ENCODE measurements around the gene HNF1A. TPM values are rescaled to one million over a fixed set of nuclear protein-coding genes. Genes with fewer than 3 reads are reported as not detected.

HNF1A gene
- total RNA-seq, 2 experiments from 2014 or later, result not detected

DNA sequence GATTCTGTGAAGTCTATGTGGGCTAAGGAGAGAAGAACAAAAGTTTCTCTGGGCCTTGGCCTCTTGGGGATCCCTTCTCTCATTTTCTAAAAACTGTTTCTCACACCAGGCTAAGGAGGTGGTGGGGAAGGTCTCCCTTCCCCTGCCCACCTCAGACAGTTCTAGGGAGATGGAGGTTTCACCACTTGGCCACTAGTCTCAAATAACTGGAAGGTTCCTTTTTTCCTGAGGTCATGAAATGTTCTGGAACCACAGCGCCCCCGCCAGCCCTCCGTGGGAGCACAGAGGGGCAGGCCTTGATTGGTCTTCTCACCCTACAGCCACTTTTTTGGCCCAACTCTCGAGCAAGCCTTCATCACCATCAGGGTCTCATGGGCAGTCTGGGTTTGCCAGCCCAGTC is 25.3 kb downstream of the HNF1A start:
- Mint-ChIP-seq H3K36me3 (ENCODE audit: low read depth) (peaks cover 28% of the 10 kb centered on the region), H3K27ac (no peak overlapping the region), H3K27me3 (ENCODE audit: low read depth) (no peaks in the 10 kb centered on the region), H3K9me3 (ENCODE audit: insufficient read depth) (no peaks in the 10 kb centered on the region), H3K4me3 (no peak overlapping the region), H3K4me1 (ENCODE audit: low read depth) (peaks cover 12% of the 10 kb centered on the region)
- ATAC-seq (no peak), DNase-seq (no peak)
- ChIA-PET CTCF (interaction anchor here (4.7 kb wide), 1 partner anchor 56 kb away, joined by 54 read pairs; no protein-coding TSS in a partner anchor), POLR2A (interaction anchor here (0.6 kb wide), 1 partner anchor 10 kb away, joined by 3 read pairs; no protein-coding TSS in a partner anchor)

DNA sequence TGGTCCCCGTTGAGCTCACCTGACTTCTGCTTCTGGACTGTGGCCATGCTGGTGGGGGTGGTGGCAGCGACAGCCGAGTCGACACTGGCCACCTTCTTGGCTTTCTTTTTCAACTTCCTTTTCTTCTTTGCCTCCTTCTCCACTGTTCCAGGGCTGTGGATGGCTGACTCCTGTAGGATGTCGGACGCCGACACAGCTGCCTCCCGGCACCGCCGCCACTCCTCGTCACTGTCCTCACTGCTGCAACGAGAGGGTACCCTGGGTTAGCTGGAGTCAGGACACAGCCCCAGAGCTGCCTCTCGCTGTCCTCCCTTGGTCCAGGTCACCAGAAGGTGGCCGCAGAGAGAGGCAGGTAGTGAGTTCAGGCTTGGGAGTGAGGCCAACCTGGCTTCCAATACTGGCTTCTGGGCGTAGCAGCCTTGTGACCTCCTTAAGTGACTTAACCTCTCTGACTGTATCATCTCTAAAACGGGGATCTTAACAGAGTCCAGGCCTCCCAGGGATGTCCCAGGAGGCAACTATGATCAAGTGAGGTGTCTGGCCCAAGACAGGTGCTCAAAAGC is 26.0 kb downstream of the HNF1A start:
- Mint-ChIP-seq H3K36me3 (ENCODE audit: low read depth) (peaks cover 31% of the 10 kb centered on the region), H3K27me3 (ENCODE audit: low read depth) (no peaks in the 10 kb centered on the region), H3K4me3 (no peak overlapping the region), H3K27ac (no peak overlapping the region), H3K9me3 (ENCODE audit: insufficient read depth) (no peaks in the 10 kb centered on the region), H3K4me1 (ENCODE audit: low read depth) (peaks cover 12% of the 10 kb centered on the region)
- no peak for ATAC-seq
- ChIA-PET POLR2A (no interaction called here), CTCF (interaction anchor here (0.7 to 4.7 kb wide), 6 partner anchors 55 to 423 kb away, joined by 3 to 54 read pairs (median 3); partner anchors contain the start of gene POP5)
- DNase-seq, result no peak

- ATAC-seq, result peak; percentile 62
- Mint-ChIP-seq H3K9me3 (ENCODE audit: insufficient read depth) (no peaks in the 10 kb centered on the region), H3K27ac (peak overlapping the region; percentile 46), H3K4me1 (ENCODE audit: low read depth) (peaks cover 12% of the 10 kb centered on the region), H3K4me3 (no peak overlapping the region), H3K27me3 (ENCODE audit: low read depth) (no peaks in the 10 kb centered on the region), H3K36me3 (ENCODE audit: low read depth) (peaks cover 37% of the 10 kb centered on the region)
- ChIA-PET POLR2A (no interaction called here), CTCF (interaction anchor here (0.7 to 4.7 kb wide), 28 partner anchors 9 to 424 kb away, joined by 3 to 54 read pairs (median 4); partner anchors contain the start of genes OASL and POP5)
- peak; percentile 67 for DNase-seq
These were observed 27.0 kb downstream of the HNF1A start for GRCh38 chr12:121005346-121005815.

DNA sequence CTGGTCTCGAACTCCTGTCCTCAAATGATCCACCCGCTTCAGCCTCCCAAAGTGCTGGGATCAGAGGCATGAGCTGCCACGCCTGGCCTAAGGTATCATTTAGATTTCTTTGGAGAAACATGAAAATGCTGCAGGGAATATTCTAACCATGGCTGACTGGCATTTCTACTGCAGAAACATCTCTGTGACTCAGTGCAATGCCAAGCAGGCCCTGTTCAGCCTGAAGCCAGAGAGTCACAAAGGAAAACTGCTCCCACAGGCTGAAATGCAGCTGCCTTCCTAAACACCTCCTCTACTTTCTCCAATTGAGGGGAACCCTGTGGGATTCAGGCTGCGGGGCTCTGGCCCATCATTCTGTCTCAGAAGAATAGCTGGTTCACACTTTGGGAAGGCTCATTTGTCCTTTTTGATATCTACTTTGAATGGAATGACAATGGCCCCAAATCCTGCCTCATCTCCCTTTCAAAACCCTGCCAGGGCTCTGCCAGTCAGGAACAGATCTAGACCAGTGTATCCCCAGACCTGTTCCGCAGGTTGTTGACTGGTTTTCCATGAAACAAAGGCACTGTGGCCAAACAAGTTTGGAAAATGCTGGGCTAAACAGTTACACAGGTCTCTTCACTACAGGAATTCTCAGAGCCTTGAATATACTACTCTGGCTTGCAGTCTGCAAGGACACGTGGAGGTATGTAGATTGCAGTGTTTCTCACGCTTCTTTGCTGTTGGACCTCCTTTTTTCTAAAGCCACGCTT is 30.2 kb downstream of the HNF1A start:
- POLR2A ChIA-PET, result no interaction called here
- Mint-ChIP-seq H3K9me3 (ENCODE audit: insufficient read depth) (no peaks in the 10 kb centered on the region), H3K4me1 (ENCODE audit: low read depth) (peaks cover 5% of the 10 kb centered on the region), H3K4me3 (no peak overlapping the region), H3K36me3 (ENCODE audit: low read depth) (peaks cover 44% of the 10 kb centered on the region), H3K27me3 (ENCODE audit: low read depth) (no peaks in the 10 kb centered on the region), H3K27ac (no peak overlapping the region)
- DNase-seq (no peak), ATAC-seq (no peak)
- CTCF ChIA-PET, result interaction anchor here (1.0 to 1.3 kb wide), 2 partner anchors 37 to 52 kb away, joined by 3 read pairs; no protein-coding TSS in a partner anchor

DNA sequence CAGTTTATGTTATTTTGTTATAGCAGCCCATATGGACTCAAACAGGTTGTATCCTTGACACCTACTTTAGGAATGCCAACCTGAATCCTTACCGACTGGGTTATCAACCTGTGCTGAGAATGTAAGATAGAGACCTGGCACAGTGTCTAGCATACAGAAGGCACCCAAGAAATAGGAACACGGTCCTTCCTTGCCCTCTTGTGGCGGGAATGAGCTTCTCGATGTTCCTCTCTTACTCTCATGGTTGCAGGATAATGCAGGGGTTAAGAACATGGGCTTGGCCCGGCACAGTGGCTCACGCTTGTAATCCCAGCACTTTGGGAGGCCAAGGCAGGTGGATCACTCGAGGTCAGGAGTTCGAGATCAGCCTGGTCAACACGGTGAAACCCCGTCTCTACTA is 31.4 kb downstream of the HNF1A start:
- ChIA-PET POLR2A (no interaction called here), CTCF (interaction anchor here (1.2 to 1.3 kb wide), 2 partner anchors 38 to 50 kb away, joined by 3 to 5 read pairs; no protein-coding TSS in a partner anchor)
- Mint-ChIP-seq H3K27ac (no peak overlapping the region), H3K36me3 (ENCODE audit: low read depth) (peaks cover 39% of the 10 kb centered on the region), H3K9me3 (ENCODE audit: insufficient read depth) (no peaks in the 10 kb centered on the region), H3K4me3 (no peak overlapping the region), H3K27me3 (ENCODE audit: low read depth) (no peaks in the 10 kb centered on the region), H3K4me1 (ENCODE audit: low read depth) (peaks cover 10% of the 10 kb centered on the region)
- no peak for ATAC-seq
- no peak for DNase-seq

- ChIA-PET POLR2A (interaction anchor here (1.1 kb wide), 1 partner anchor 49 kb away, joined by 4 read pairs; no protein-coding TSS in a partner anchor), CTCF (interaction anchor here (0.5 to 2.5 kb wide), 3 partner anchors 9 to 407 kb away, joined by 3 to 9 read pairs (median 4); no protein-coding TSS in a partner anchor)
- no peak overlapping the region for H3K4me3 Mint-ChIP-seq
- no peaks in the 10 kb centered on the region for H3K9me3 Mint-ChIP-seq (ENCODE audit: insufficient read depth)
- no peaks in the 10 kb centered on the region for H3K27me3 Mint-ChIP-seq (ENCODE audit: low read depth)
- ATAC-seq (no peak), DNase-seq (no peak)
- H3K27ac Mint-ChIP-seq, result no peak overlapping the region
- peaks cover 15% of the 10 kb centered on the region for H3K4me1 Mint-ChIP-seq (ENCODE audit: low read depth)
- H3K36me3 Mint-ChIP-seq (ENCODE audit: low read depth), result peaks cover 34% of the 10 kb centered on the region
These were observed 32.5 kb downstream of the HNF1A start for GRCh38 chr12:121010860-121011259.

DNA sequence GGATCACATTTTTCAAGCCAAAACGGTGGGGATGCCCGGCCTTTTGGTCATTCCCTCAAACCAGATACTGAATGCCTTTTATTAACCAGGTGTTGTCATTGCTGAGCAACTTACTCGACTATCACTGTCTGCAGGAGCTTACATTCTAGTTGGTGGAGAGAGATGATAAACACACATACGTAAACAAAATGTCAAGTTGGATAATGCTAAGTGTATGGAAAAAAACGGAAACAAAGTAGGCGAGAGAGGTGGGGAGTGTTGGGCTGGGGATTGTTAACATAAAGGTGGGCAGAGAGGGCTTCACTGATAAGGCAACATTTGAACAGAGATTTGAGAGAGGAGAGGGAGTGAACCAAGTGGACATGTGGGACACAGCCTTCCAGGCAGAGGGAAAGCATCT is 33.5 kb downstream of the HNF1A start:
- peaks cover 21% of the 10 kb centered on the region for H3K4me1 Mint-ChIP-seq (ENCODE audit: low read depth)
- no peak overlapping the region for H3K4me3 Mint-ChIP-seq
- H3K27ac Mint-ChIP-seq, result no peak overlapping the region
- no peaks in the 10 kb centered on the region for H3K27me3 Mint-ChIP-seq (ENCODE audit: low read depth)
- ATAC-seq (no peak), DNase-seq (no peak)
- CTCF ChIA-PET, result interaction anchor here (2.5 kb wide), 1 partner anchor 48 kb away, joined by 9 read pairs; no protein-coding TSS in a partner anchor
- POLR2A ChIA-PET, result no interaction called here
- peaks cover 33% of the 10 kb centered on the region for H3K36me3 Mint-ChIP-seq (ENCODE audit: low read depth)
- no peaks in the 10 kb centered on the region for H3K9me3 Mint-ChIP-seq (ENCODE audit: insufficient read depth)

DNA sequence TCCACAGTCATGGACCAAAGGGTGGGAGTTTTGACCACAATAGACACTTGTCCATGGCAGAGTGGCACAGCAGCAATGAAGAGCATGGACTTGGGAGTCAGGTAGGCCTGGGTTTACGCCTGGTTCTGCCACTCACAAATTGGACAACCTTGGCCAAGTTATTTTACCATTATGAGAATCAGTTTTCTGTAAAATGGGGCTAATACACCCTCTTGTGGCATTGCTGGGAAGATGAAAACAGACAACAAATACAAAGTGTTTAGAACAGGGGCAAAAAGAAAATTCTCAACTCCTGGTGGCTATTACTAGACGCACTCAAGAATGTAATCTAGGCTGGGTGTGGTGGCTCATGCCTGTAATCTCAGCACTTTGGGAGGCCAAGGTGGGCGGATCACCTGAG is 35.4 kb downstream of the HNF1A start:
- Mint-ChIP-seq H3K4me3 (no peak overlapping the region), H3K4me1 (ENCODE audit: low read depth) (peaks cover 21% of the 10 kb centered on the region), H3K36me3 (ENCODE audit: low read depth) (peaks cover 22% of the 10 kb centered on the region), H3K9me3 (ENCODE audit: insufficient read depth) (no peaks in the 10 kb centered on the region), H3K27me3 (ENCODE audit: low read depth) (no peaks in the 10 kb centered on the region), H3K27ac (no peak overlapping the region)
- DNase-seq (no peak), ATAC-seq (no peak)
- ChIA-PET POLR2A (interaction anchor here (0.6 kb wide), 1 partner anchor 10 kb away, joined by 3 read pairs; no protein-coding TSS in a partner anchor), CTCF (interaction anchor here (0.8 to 1.2 kb wide), 2 partner anchors 29 to 365 kb away, joined by 3 read pairs; no protein-coding TSS in a partner anchor)

DNA sequence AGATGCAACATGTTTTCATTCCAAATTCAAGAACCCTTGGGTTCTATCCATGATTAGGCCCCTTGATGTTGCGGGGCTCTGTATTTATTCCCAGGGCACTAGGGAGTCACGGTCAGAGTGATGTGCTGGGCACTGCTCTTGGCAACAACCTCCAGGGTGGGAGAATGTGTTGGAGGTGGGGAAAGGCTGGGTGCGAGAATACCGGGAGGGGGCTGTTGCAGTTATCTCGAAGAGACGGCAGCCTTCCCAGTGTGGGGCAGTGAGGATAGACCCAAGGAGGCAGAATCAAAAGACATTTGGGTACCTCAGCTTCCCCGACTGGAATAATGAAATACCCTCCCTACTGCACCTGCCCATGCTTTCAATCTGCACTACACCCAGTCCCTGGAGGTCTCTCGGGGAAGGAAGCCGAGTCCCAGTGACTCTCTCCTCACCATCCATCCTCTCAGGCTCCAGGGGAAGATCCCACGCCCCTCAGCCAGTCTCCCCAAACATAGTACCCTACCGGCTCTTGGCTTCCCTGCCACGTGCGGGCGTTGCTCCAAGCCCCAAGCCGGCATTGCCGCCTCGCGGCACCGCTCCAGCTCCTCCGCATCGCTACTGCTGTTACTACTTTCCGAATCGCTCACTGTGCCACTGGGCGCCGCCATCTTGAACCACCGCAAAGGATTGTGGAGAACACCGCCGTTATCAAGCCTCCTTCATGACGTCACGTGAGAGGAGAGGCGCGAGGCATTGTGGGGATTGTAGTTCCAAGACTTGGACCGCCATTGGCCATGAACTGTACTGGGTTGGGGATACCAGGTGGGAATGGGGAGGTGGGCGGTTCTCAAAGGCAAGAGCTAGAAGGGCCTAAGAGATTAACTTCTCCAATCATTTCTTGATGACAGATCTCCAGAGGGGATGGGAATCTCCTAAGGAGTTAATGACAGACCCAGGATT is 37.8 kb downstream of the HNF1A start, which contains the start of gene C12orf43:
Gene C12orf43 (minus strand): TSS at position 663 of the 942 bp plus-strand sequence. CDS start 13 bp downstream, at position 650.
- CTCF ChIA-PET, result interaction anchor here (1.0 to 1.7 kb wide), 4 partner anchors 11 to 44 kb away, joined by 3 to 7 read pairs (median 4); no protein-coding TSS in a partner anchor

DNA sequence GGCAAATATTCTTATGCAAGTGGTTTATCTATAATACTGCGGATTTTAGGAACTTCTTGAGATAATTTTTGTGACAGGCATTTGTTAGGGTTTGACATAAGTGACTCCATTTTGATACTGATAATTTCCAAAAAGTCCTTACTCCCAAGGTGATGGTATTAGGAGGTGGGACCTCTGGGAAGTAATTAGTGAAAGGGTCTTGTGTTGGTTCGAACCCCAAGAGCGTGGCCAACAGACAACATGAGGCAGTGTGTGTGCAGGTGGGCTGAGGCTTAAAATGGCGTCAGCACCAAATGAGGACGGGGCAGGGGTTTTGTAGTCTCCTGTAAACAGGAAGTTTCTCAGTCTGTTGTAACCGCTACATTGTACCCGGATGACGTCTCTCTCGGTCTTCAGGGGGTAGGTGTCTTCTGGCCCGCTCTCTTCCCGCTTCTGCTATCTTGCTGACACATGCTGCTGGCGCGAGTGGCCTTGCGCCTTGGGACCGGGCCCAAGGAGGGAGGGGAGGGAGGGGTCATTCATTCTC is 39.7 kb downstream of the HNF1A start:
- Mint-ChIP-seq H3K36me3 (ENCODE audit: low read depth) (peaks cover 24% of the 10 kb centered on the region), H3K27me3 (ENCODE audit: low read depth) (no peaks in the 10 kb centered on the region), H3K27ac (no peak overlapping the region), H3K4me3 (no peak overlapping the region), H3K9me3 (ENCODE audit: insufficient read depth) (no peaks in the 10 kb centered on the region), H3K4me1 (ENCODE audit: low read depth) (peaks cover 21% of the 10 kb centered on the region)
- DNase-seq (no peak), ATAC-seq (no peak)
- ChIA-PET POLR2A (interaction anchor here (0.5 kb wide), 1 partner anchor 111 kb away, joined by 4 read pairs; no protein-coding TSS in a partner anchor), CTCF (interaction anchor here (0.7 to 1.5 kb wide), 4 partner anchors 13 to 41 kb away, joined by 3 to 5 read pairs (median 4); partner anchors contain the start of gene OASL)

More for the DNA sequence above, 37.8 kb downstream of the HNF1A start, which contains the start of gene C12orf43:
- H3K27me3 Mint-ChIP-seq (ENCODE audit: low read depth), result no peaks in the 10 kb centered on the region
- H3K4me1 Mint-ChIP-seq (ENCODE audit: low read depth), result peaks cover 21% of the 10 kb centered on the region
- DNase-seq (peak; percentile 97), ATAC-seq (peak; percentile 97)
- POLR2A ChIA-PET, result interaction anchor here (1.5 to 2.0 kb wide), 2 partner anchors 23 to 44 kb away, joined by 4 to 5 read pairs; partner anchors contain the start of gene OASL
- peaks cover 27% of the 10 kb centered on the region for H3K36me3 Mint-ChIP-seq (ENCODE audit: low read depth)
- H3K4me3 Mint-ChIP-seq, result peak within 1 kb of the TSS; percentile 86
- peak within 1 kb of the TSS; percentile 91 for H3K27ac Mint-ChIP-seq
- H3K9me3 Mint-ChIP-seq (ENCODE audit: insufficient read depth), result no peaks in the 10 kb centered on the region
